Fibroblast of lung (primary cell): Measurements from ENCODE around the gene OSGIN1. TPM values are rescaled to one million over a fixed set of nuclear protein-coding genes. Genes with fewer than 3 reads are reported as not detected.

Source experiments
- DNase-seq, 2 donors: peaks; one replicate each; pipeline versions ENCODE4 v3.0.0 to v3.0.0-alpha.2; 2010; ENCODE audit warnings: low read depth in 2 of 2
- H2AFZ ChIP-seq: 2 replicates; pipeline ENCODE4 v1.5.1; 2012; ENCODE audit warnings: low read length, control low read depth, inconsistent platforms
- H3K27ac ChIP-seq: 2 replicates; pipeline ENCODE4 v1.5.1; 2011; ENCODE audit warnings: low read length, control low read depth; ENCODE audit not compliant: insufficient read depth
- H3K27me3 ChIP-seq: 2 replicates; pipeline ENCODE4 v1.5.1; 2011; ENCODE audit warnings: mild to moderate bottlenecking, low read length; ENCODE audit not compliant: control insufficient read depth, insufficient read depth
- H3K36me3 ChIP-seq: 2 replicates; pipeline ENCODE4 v1.5.1; 2011; ENCODE audit warnings: low read length; ENCODE audit not compliant: control insufficient read depth, insufficient read depth
- H3K4me1 ChIP-seq: 2 replicates; pipeline ENCODE4 v1.5.1; 2011; ENCODE audit warnings: low read length; ENCODE audit not compliant: control insufficient read depth, insufficient read depth; ENCODE audit errors: extremely low read depth
- H3K4me2 ChIP-seq: 2 replicates; pipeline ENCODE4 v1.5.1; 2011; ENCODE audit warnings: low read length, control low read depth; ENCODE audit not compliant: insufficient read depth; ENCODE audit errors: extremely low read depth
- H3K4me3 ChIP-seq, 4 experiments: fragments of 200-600 bp in 1 of 4; sonication (generic) in 1 of 4; replicated peaks in 1 of 4; 2 replicates each; pipeline ENCODE4 v1.5.1; 2011 to 2016; ENCODE audit warnings: low read length in 4 of 4, low read depth in 3 of 4, mild to moderate bottlenecking in 3 of 4, control low read depth in 2 of 4, inconsistent platforms in 1 of 4, mixed read lengths in 1 of 4; ENCODE audit not compliant: insufficient read depth in 1 of 4; ENCODE audit errors: control extremely low read depth in 1 of 4
- H3K79me2 ChIP-seq: 2 replicates; pipeline ENCODE4 v1.5.1; 2012; ENCODE audit warnings: mild to moderate bottlenecking, low read length, inconsistent platforms; ENCODE audit not compliant: control insufficient read depth, insufficient read depth
- H3K9ac ChIP-seq: 2 replicates; pipeline ENCODE4 v1.5.1; 2011; ENCODE audit warnings: mild to moderate bottlenecking, low read length, control low read depth; ENCODE audit not compliant: insufficient read depth
- H3K9me3 ChIP-seq: 2 replicates; pipeline ENCODE4 v1.5.1; 2012; ENCODE audit warnings: low read depth, low read length; ENCODE audit not compliant: control insufficient read depth, insufficient read depth
- H4K20me1 ChIP-seq: 2 replicates; pipeline ENCODE4 v1.5.1; 2011; ENCODE audit warnings: low read length; ENCODE audit not compliant: control insufficient read depth, insufficient read depth; ENCODE audit errors: extremely low read depth
- EZH2 ChIP-seq: IDR thresholded peaks from 2 replicates; pipeline ENCODE4 v1.5.1; 2012; ENCODE audit warnings: low read length, control low read depth, mild to moderate bottlenecking; ENCODE audit errors: missing control alignments
- polyA plus RNA-seq, 2 donors: library from polyadenylated mRNA; depleted of rRNA in 1 of 2; stranded (reverse) in 1 of 2; unstranded in 1 of 2; fragments of >200 nt; gene quantifications; 2 replicates each; pipeline ENCODE4 v1.2.1, GENCODE V29; 2011 to 2012; ENCODE audit warnings: missing spikeins in 1 of 2
- total RNA-seq: library from RNA; depleted of rRNA; stranded (reverse); fragments of >200 nt; gene quantifications from 2 replicates; pipeline ENCODE4 v1.2.1, GENCODE V29; 2014
- TF ChIP-seq, protein P1 (sequence below), 2 donors: IDR thresholded peaks in 1 of 2; conservative IDR thresholded peaks in 1 of 2; 1 replicate in 1 of 2; 2 replicates in 1 of 2; pipeline ENCODE4 v1.5.1; 2011 to 2012; ENCODE audit warnings: low read length in 2 of 2, control low read depth in 1 of 2, inconsistent platforms in 1 of 2, low read depth in 1 of 2, mild to moderate bottlenecking in 1 of 2

The OSGIN1 gene
- total and polyA plus RNA-seq, 2 donors (not counting 1 experiment from before 2014, with no cell fraction given), result 2.1 to 6.6 TPM

DNA sequence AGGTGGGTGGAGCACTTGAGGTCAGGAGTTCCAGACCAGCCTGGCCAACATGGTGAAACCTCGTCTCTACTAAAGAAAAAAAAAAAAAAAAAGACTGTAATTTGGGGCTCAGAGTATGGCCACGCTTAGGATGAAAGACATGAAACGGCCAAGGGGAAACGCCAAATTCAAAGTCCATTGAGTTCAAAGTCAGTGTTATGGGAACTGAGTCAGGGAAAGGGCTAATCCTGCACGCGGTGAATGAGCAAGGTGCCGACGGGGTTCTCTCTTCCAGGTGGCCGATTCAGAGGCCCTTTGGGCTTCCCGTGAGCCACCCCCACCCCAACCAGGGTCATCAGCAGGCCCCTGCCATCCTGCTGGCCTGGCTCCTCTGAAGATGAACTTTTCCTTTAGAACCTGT lies 7.5 kb upstream of the OSGIN1 start:
- no peaks in the 10 kb centered on the region for H3K79me2 ChIP-seq
- no peak overlapping the region for H3K4me3 ChIP-seq
- no peak overlapping the region for H3K27ac ChIP-seq
- H2AFZ ChIP-seq, result no peak overlapping the region
- no peak for TF ChIP-seq EZH2
- TF ChIP-seq, protein P1, sequence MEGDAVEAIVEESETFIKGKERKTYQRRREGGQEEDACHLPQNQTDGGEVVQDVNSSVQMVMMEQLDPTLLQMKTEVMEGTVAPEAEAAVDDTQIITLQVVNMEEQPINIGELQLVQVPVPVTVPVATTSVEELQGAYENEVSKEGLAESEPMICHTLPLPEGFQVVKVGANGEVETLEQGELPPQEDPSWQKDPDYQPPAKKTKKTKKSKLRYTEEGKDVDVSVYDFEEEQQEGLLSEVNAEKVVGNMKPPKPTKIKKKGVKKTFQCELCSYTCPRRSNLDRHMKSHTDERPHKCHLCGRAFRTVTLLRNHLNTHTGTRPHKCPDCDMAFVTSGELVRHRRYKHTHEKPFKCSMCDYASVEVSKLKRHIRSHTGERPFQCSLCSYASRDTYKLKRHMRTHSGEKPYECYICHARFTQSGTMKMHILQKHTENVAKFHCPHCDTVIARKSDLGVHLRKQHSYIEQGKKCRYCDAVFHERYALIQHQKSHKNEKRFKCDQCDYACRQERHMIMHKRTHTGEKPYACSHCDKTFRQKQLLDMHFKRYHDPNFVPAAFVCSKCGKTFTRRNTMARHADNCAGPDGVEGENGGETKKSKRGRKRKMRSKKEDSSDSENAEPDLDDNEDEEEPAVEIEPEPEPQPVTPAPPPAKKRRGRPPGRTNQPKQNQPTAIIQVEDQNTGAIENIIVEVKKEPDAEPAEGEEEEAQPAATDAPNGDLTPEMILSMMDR (conservative IDR thresholded peaks at IDR 0.05 in 1 of 2, IDR thresholded peaks at IDR 0.05 in 1 of 2; ENCODE audit: low read depth in 1 of 2, low read length in 2 of 2), result no peak
- no peaks in the 10 kb centered on the region for H3K4me1 ChIP-seq
- no peak overlapping the region for H3K4me2 ChIP-seq
- no peaks in the 10 kb centered on the region for H3K27me3 ChIP-seq
- no peak for DNase-seq
- H3K9ac ChIP-seq, result no peak overlapping the region
- no peaks in the 10 kb centered on the region for H3K9me3 ChIP-seq
- no peaks in the 10 kb centered on the region for H3K36me3 ChIP-seq
- H4K20me1 ChIP-seq, result no peaks in the 10 kb centered on the region

DNA sequence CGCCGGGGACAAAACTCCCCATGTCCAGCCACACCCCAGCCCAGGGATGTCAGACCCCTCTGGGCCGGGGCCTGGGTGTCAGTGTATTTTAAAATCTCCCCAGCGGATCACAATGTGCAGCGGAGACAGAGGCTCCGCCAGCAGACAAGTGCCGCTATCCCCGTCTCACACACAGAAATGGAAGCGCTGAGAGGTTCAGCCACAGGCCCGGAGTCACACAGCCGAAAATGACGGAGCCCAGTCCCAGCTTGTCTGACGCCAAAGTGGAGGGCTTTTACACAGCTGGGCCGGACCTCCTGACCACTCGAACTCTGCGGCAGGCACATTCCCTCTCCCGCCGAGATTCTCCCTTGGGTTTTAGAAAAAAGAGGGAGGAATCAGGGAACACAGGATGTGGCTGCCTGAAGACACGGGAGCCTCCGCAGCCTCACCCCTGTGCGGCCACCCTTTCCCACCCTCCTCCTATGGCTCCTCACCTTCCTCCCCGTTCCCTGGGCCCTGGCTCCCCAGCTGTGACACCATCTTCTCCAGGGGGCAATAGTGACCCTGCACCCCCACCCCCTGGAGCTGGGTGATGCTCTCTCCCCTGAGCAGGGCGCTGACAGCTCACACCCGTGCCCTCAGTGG lies 6.8 kb upstream of the OSGIN1 start:
- Histone ChIP-seq H3K4me3 (no peak overlapping the region), H3K27ac (no peak overlapping the region), H3K9ac (no peak overlapping the region), H3K27me3 (no peaks in the 10 kb centered on the region), H2AFZ (no peak overlapping the region), H3K4me1 (no peaks in the 10 kb centered on the region), H4K20me1 (no peaks in the 10 kb centered on the region), H3K36me3 (no peaks in the 10 kb centered on the region), H3K4me2 (no peak overlapping the region), H3K9me3 (no peaks in the 10 kb centered on the region), H3K79me2 (no peaks in the 10 kb centered on the region)
- TF ChIP-seq, protein P1 (conservative IDR thresholded peaks at IDR 0.05 in 1 of 2, IDR thresholded peaks at IDR 0.05 in 1 of 2; ENCODE audit: low read depth in 1 of 2, low read length in 2 of 2), result no peak
- no peak for TF ChIP-seq EZH2
- DNase-seq, result no peak

DNA sequence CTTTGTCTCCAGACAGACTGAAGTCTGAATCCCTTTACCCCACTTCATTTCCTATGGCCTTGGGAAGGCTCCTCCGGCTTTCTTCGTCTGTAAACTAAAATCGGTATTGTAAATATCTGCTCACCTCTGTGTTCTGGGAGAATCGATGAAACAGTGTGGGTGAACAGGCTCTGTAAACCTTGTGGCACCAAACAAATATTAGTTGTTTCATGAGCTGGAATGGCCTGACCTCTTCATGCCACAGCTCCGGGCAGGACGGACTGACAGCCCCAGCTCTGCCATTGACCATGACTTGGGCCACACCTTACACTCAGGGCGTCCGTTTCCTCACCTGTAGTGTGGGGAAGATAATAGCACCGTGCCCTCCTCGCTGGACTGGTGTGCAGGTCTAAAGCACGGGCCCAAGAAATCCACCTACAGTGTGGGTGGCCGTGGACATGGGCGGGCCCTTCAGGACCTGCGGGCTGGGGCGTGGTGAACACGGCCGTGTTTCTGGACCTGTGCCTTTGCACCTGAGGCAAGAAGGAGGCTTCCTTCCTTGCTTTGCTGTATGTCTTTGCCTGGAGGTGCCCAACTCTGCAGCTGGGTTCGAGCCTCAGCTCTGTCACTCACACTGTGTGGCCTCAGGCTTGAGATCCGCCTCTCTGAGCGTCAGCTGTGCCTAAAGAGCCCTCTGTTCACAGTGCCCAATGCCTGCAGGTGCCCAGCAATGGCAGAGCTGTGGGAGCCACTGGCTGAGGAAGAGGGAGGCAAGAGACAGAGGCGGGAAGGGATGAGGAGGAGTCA lies 6.1 kb upstream of the OSGIN1 start:
- Histone ChIP-seq H2AFZ (no peak overlapping the region), H3K4me1 (no peaks in the 10 kb centered on the region), H3K9ac (no peak overlapping the region), H3K36me3 (no peaks in the 10 kb centered on the region), H3K27me3 (no peaks in the 10 kb centered on the region), H3K27ac (no peak overlapping the region), H3K4me2 (no peak overlapping the region), H3K4me3 (no peak overlapping the region), H3K79me2 (no peaks in the 10 kb centered on the region), H3K9me3 (no peaks in the 10 kb centered on the region), H4K20me1 (no peaks in the 10 kb centered on the region)
- TF ChIP-seq, protein P1 (conservative IDR thresholded peaks at IDR 0.05 in 1 of 2, IDR thresholded peaks at IDR 0.05 in 1 of 2; ENCODE audit: low read depth in 1 of 2, low read length in 2 of 2), result no peak
- no peak for TF ChIP-seq EZH2
- no peak for DNase-seq
